Inflammatory macrophage (primary cell): Measurements from ENCODE around the gene VMAC.
A peak's percentile ranks its signal among the peaks of the same experiment; 100 is the strongest.

Experiments
- DNase-seq, 2 donors: peaks; one replicate each; pipeline ENCODE4 v3.0.0-alpha.2; 2020 to 2022

Gene VMAC

DNA sequence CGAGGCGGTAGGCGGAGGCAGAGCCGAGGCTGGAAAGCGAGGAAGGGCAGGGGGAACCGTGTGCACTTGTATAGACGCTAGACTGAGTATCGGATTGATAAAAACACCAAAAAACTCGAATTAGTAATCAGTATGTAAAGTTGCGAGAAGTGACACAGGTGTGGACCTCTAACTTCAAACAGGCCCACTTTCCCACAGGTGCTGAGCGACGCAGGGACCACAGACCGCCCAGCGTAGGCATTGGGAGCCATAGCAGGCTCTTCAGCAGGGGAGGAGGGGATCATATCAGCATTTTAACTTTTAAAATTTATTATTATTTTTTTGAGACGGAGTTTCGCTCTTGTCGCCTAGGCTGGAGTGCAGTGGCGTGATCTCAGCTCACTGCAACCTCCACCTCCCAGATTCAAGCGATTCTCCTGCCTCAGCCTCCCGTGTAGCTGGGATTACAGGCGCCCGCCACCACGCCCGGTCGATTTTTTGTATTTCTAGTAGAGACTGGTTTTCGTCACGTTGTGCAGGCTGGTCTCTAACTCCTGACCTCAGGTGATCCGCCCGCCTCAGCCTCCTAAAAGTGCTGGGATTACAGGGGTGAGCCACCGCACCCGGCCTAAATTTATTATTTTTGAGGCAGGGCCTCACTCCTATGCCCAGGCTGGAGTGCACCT, 574 bp downstream of the VMAC start:
- DNase-seq: no peak

DNA sequence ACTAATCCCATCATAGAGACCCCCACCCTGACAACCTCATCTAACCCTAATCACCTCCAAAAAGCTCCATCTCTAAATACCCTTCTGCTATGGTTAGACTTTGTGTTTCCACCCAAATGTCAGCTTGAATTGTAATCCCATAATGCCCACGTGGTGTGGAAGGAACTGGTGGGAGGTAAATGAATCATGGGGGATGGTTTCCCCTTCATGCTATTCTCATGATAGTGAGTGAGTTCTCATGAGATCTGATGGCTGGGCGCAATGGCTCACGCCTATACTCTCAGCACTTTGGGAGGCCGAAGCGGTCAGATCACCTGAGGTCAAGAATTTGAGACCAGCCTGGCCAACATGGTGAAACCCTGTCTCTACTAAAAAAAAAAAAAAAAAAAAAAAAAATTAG, 2.6 kb downstream of the VMAC start:
- DNase-seq: peak; percentile 85 to 92

DNA sequence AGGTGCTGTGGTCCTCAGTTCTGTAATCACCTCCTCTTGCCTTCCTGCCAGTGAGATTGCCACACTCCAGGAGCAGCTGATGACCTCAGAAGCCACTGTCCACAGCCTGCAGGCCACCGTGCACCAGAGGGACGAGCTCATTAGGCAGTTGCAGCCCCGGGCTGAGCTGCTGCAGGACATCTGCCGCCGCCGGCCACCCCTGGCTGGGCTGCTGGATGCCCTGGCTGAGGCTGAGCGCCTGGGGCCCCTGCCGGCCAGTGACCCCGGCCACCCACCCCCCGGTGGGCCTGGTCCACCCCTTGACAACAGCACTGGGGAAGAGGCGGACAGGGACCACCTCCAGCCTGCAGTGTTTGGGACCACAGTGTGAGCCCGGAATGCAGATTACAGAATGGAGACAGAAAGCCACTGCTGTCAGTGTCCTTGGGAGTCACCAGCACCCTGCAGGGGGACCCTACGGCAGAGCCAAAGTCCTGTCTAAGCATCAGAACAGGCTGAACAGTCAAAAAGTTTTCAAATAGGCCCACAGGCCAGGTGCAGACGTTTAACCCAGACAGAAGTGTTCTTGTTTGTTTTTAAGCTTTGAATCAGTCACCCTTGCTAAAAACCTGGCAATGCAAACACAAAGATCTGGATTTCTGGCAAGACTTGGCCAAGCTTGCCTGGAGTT, 4.2 kb downstream of the VMAC start:
- peak; percentile 17 to 65 for DNase-seq

DNA sequence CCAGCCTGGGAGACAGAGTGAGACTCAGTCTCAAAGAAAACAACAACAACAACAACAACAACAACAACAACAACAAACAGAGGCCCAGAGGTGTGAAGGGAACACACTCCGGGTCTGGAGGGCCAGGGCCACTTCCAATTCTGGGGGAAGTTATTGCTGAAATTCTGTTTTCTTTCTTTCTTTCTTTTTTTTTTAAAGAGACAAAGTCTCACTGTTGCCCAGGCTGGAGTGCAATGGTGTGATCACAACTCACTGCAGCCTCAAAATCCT, 5.9 kb downstream of the VMAC start:
- no peak for DNase-seq

DNA sequence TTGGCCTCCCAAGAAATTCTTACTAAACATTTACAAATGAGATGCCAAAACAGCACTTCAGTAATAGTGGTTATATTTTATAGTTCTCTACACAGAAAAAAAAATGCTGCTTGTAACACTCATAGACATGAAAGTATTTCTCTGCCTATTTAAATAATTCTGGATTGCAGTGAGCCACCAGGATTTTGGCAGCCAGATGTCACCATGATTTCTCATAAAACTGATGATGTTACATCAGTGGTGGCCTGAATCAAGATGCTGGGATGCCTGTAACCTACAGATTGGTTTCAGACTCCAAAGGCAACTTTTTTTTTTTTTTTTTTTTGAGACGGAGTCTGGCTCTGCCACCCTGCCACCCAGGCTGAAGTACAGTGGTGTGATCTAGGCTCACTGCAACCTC, 6.7 kb downstream of the VMAC start:
- DNase-seq: no peak

DNA sequence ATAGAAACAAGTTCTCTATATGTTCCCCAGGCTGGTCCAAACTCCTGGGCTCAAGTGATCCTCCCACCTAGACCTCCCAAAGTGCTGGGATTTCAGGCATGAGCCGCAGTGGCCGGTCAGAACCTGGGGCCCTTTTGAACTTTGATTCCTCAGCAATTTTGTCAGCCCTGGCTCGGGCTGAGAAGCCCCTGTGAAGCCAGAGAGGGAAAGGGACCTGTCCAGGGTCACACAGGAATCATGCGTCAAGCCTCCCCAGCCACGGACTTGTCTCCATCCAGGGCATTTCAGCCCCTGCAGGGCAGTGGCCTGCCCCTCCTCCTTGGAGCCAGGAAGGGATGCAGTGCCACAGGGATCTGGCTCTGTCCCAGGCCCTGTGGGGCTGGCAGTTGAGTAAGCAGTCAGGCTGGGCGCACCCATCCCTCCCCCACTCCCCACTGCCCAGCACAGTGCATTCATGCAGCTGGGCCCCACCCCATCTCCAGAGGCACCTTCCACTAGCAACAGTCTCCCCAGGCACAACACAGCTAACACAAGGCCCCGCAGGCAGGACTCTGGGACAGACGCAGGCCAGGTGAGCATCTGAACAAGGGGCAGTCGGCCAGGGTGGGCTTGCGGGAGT, 9.2 kb downstream of the VMAC start, which contains the start of gene CAPS:
CAPS (plus strand) TSS at position 516 of the 619 bp plus-strand sequence. CDS start 153 bp downstream, outside the sequence.
- no peak for DNase-seq

DNA sequence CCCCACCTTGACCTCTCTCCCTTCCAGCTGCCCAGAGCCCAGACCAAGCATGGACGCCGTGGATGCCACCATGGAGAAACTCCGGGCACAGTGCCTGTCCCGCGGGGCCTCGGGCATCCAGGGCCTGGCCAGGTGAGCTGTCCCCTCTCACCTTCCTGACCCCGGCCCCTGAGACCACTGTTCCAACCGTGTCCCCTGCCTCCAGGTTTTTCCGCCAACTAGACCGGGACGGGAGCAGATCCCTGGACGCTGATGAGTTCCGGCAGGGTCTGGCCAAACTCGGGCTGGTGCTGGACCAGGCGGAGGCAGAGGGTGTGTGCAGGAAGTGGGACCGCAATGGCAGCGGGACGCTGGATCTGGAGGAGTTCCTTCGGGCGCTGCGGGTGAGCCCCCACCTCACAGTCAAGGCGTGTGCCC, 9.7 kb downstream of the VMAC start:
- no peak for DNase-seq

DNA sequence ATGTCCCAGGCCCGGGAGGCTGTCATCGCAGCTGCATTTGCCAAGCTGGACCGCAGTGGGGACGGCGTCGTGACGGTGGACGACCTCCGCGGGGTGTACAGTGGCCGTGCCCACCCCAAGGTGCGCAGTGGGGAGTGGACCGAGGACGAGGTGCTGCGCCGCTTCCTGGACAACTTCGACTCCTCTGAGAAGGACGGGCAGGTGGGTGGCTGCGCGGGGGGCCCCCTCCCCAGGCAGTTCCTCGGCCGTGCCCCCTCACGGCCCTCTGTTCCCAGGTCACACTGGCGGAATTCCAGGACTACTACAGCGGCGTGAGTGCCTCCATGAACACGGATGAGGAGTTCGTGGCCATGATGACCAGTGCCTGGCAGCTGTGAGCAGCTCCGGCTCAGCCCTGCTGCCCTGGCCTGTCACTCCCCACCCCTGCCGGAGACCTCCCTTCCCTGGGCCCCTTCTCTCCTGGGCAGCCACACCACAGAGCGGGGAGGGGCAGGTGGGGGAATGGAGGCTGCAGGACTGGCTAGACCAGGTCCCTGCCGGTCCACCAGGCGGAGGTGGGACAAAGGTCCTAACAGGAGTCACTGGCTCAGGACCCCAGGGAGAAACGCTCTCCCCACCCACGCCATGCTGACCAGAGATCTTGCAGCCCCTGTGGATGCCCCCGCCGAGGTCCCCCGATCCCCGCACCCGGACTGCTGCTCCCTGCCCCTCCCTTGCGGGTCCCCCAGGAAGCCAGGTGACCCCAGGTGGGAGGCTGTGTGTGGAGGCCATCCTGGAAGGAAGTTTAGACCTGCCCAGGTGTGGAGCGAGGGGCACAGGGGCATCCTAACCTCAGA, 10.5 kb downstream of the VMAC start:
- no peak for DNase-seq

DNA sequence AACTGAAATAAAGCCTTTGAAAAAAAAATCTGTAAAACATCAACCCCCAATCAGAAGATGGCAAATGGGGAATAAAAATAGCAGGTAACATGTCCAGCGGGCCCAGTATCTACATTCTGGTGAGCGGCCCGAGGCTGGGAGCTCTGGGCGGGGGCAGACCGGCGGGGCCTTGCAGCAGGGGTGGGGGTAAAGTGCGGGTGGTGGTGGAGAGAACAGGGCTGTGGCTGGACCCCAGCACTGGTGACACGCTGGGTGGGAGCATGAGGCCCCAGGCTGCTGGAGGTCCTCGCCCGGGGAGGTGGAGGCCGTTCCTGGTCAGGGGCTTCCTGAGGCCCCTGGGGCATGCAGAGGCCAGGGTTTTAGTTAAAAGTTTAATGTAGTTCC, 11.1 kb downstream of the VMAC start:
- no peak for DNase-seq

DNA sequence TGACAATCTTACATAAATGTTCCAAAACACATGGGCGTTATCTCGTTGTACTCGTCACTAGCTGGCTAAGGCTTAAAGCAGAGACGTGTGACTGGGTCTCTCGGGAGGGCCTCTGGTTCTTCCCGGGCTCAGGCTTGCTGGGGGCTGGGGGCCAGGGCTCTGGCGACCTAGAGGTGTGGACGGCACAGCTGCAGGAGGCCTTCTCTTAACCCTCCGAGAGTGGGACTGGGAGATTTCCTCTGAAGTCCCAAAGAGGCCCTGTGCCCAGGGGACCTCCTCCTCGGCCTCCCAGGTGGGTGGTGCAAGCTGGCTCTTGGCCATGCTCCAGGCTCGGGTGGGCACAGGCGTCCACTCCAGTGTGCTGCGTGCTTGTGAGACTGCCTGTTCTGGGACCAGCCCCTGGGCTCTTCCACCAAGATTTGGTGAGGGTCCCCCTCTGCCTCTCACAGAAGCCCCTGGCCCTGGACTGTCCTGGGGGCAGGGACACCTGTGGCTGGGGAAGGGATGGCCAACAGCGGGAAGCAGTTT, 11.6 kb downstream of the VMAC start:
- DNase-seq: no peak

DNA sequence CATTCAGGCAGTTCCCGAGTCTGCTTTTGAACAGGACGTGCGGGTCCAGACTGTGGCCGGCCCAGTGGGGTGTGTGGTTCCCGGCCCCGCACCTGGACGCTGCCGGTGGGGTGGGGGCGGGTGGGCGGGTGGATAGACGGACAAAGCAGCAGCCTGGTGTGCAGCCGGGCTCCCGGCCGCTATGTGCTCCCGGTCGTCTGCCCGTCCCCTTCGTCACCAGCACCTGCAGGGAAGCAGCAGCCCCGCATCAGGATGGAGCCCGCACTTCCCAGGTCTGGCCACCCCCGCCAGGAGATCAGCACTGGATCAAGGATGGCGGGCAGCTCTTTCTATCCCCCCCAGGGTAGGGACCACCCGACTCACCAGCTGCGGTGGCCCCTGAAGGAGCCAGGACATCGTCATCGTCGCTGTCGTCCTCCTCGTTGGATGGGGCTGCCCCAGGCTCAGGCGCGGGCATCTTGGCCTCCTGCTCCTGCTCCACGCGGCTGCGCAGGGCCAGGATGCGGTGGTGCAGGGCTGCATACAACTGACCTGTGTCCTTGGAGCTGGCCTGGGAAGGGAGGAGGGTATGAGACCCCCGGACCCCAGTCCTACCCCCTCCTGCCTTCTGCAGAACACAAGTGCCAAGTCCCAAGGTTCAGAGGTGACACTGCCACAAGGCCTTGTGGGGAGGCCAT, 12.9 kb downstream of the VMAC start:
- no peak for DNase-seq

DNA sequence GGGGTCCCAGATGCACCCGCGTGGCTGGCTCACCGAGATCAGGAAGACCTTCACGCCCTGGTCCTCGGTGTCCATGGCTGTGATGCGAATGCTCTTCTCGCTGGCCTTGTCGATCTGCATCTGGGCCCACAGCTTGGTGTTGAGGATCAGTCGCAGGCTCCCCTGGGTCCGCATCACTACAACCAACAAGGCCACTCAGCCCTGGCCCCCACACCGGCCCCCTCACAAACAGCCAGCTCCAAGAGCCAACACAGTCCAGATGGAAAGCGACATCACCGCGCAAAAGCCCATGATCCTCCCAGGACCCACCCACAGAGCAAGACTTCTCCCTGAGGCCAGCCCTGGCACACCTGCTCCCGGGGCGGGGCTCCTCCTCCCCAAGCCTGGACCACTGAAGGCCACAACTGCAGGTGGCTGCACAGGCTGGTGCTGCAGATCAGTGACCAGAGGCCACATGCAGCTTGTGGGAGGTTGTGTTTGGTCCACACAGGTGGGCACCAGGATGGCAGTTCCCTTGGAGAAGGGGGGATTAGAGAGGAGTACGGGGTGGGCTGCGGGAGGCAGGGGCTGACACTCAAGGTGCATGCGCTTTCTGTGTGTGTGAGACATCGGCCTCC, 13.9 kb downstream of the VMAC start:
- DNase-seq: no peak

DNA sequence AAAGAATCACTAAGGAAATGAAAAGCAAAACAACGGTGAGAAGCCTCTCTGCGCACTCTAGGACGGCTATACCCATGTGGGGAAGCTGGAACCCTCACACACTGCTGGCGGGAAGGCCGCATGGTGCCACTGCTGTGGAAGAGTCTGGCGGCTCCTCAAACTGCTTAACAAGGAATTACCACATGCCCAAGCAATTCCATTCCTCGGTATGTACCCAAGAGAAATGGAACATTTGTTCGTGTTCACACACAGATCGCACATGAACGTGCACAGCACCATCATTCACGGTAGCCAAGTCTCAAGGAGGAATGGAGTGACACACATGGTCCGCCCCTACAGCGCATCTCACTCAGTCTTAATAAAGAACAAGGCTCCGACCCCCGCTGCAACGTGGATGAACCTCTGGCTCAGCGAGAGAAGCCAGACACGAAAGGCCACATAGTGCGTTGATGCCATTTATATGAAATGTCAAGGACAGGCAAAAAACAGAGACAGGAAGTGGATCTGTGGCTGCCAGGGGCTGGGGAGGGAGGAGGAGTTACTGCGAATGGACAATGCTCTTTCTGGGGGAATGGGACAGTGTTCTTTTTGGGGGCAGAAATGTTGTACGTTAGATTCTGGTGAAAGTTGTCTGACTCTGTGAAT, 17.0 kb downstream of the VMAC start:
- no peak for DNase-seq

DNA sequence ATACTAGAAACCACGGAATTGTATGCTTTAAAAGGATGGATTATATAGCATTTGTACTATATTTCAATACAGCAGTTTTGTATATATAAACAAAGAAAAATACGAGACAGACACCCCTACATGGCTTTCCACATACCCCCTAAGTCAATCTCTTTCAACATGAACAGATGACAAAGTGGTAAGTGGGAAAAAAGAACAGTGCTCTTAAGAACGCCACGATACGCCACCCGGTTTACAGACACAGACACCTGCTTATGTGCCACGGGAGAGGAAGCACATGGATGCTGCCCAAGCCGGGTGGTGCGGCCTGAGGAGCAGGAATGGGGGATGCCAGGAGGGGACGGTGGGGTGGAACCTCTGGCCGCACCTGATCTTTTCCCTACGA, 17.5 kb downstream of the VMAC start:
- no peak for DNase-seq

DNA sequence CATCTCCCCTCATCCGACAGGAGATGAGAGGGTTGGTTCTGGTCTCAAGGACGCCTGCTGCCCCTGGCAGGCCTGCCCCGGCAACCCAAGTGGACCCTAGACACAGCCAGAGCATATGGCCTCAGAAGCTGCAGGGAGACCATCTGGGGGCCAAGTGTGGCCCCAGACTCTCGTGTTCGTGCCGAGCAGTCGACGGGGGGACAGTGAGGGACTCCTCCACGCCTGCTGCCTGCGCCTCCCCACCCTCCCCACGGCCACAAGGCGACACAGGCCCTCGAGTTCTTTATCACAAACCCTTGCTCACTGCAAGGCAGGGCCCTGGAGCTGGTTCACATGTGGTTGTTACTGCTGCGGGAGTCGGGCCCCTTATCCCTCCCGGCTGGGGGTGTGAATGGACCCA, 18.7 kb downstream of the VMAC start:
- no peak for DNase-seq

DNA sequence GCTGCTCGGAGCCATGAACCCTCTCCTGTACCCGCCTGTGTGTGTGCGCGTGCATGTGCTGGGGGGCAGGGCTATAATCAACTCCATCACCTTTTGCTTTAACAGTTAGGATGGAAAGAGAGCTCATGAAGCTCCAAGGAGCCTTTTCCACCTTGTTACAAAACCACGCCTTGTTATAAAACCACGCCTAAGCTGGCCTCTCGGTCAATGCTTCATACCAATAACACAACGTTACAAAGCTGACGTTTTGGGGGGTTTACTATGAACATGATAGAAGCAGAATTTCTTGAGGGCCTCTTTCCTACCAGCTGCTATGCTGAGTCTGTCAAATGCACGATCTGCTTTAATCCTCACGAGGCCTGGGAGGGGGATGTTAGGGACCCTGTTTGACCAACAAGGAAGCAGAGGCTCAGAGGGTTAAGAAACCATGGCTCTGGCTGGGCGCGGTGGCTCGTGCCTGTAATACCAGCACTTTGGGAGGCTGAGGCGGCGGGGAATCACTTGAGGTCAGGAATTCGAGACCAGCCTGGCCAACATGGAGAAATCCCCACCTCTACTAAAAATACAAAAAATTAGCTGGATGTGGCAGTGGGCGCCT, 21.3 kb downstream of the VMAC start:
- DNase-seq: no peak

DNA sequence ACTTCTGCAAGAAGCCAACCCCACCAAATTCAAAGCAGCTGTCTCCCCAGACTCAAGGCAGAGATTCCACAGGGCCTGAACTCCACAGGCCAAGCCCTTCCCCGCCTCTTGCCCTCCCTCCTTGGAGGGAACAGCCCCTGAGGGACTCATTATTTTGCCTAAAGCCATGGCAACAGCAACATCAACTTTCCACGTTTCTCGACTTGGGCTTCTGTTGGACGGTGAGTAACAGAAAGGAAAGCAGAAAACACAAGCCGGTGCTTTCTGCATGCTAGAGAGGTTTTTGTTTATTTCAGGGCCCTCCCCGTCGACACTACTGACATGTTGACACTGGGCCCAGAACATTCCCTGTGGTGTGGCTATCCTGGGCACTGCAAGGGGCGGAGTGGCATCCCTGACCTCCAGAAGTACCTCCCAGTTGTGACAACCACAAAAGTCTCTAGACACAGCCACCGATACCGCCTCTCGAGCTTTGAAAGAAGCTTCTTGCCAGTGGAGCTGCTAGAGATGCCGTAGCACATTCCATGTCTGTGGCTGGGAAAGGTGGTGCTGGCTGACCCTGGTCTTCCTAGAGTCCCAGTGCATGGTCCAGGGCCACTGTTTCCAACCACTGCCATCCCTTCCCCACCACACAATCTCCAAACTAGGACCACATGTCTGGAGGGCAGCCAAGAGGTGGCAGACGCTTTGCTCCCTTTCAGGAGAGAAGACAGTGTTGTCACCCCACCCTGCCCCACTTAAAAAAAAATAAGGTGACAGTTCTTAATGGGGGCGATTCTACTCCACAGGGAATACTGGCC, 22.2 kb downstream of the VMAC start:
- no peak for DNase-seq

DNA sequence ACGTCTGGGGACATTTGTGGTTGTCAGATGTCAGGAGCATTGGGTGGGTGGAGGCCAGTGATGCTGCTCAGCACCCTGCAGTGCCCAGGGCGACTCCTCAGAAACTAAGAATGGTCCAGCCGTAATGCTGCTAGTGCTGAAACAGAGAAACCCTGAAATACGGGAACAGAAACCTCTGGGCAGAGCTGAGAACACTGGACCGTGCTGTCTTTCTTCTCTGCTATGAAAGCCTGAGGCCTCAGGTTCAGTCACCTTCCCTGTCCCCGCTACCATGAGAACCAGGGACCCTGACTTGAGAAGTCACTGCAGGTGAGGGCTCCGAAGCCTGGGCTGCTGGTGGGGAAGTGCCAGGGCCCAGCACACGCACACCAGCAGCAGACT, 22.8 kb downstream of the VMAC start:
- no peak for DNase-seq

DNA sequence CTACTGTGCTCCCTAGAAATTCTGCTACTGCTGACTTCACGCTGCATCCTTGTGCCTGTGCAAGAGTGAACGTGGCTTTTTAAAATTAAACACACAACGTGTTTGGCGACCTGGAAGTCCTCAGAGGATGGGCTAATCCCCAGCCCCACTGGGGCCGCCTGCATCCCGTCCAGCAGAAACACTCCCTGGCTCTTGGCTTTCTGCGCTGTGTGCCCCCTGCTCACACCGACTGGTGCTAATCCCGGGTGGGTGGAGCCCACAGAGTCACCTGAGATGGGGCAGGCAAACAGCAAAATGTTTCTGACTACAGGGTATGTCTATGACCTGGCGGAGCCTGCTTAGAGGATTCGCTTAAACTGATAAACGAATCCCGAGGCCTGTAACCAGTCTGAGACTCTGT, 24.5 kb downstream of the VMAC start:
- no peak for DNase-seq

DNA sequence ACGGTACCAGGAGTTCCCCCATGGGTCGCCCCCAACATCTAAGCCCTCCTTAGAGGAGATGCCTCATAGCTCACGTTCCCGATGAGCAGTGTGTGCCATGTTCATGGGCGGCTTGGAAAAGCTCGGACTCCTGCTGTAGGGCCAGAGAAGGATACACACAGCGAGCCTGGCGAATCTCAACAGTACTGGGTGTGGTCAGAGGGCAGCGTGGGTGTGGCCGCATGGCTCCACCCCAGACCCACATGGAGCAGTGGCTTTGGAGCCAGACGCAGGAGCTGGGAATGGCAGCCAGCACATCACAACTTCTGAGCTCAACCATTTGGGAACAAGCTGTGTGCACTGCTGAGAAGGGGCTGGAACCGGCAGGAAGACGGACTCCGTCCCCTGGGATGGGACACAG, 25.0 kb downstream of the VMAC start:
- no peak for DNase-seq
